RWPE1 (cell line): ENCODE results near the gene ZDHHC21.

ENCODE experiments used
- CTCF ChIA-PET: fragments of 350-600 bp; sonication (Branson Sonifier 250); formaldehyde crosslinking; extraction: SDS; loops from one replicate; lab custom pipeline; 2021; lab: Yijun Ruan, JAX
- POLR2A ChIA-PET: fragments of 400-600 bp; formaldehyde crosslinking; extraction: SDS; loops from one replicate; lab custom pipeline; 2020; ENCODE audit warnings: antibody characterized with exemption; ENCODE audit not compliant: low non-redundant PET; lab: Yijun Ruan, JAX
- DNase-seq: peaks from one replicate; pipeline ENCODE4 v3.0.0; 2012; ENCODE audit warnings: low spot score
- H3K27ac ChIP-seq: fragments of 450-650 bp; 2 replicates; pipeline ENCODE4 v1.5.1; 2017
- CTCF ChIP-seq: fragments of 450-650 bp; conservative IDR thresholded peaks from 2 replicates; pipeline ENCODE4 v1.5.1; 2017; ENCODE audit warnings: low read depth, mild to moderate bottlenecking

Gene ZDHHC21

GRCh38 chr9:14573319-14573718 lies 119.9 kb downstream of the ZDHHC21 start:
- H3K27ac ChIP-seq = no peak overlapping the region
- DNase-seq = no peak
- TF ChIP-seq CTCF = no peak
- POLR2A ChIA-PET = no interaction called here
- CTCF ChIA-PET = no interaction called here

- no peak for TF ChIP-seq CTCF
- POLR2A ChIA-PET = no interaction called here
- CTCF ChIA-PET = no interaction called here
- no peak for DNase-seq
- H3K27ac ChIP-seq = no peak overlapping the region
Measured at GRCh38 chr9:14565352-14566016, 127.7 kb downstream of the ZDHHC21 start.

GRCh38 chr9:14563902-14564624 lies 129.2 kb downstream of the ZDHHC21 start:
- no peak for TF ChIP-seq CTCF
- ChIA-PET CTCF (no interaction called here), POLR2A (no interaction called here)
- no peak for DNase-seq
- H3K27ac ChIP-seq = no peak overlapping the region

GRCh38 chr9:14561929-14562405 lies 131.3 kb downstream of the ZDHHC21 start:
- TF ChIP-seq CTCF = no peak

More at GRCh38 chr9:14561929-14562405, 131.3 kb downstream of the ZDHHC21 start:
- ChIA-PET CTCF (no interaction called here), POLR2A (no interaction called here)
- H3K27ac ChIP-seq = no peak overlapping the region
- DNase-seq = no peak
